SU-DHL-6 (cell line): ENCODE data around the gene AGO1.
"Not testable (repeated sequence)": the region's sequence is repeated elsewhere in the genome, so short reads cannot be mapped to it uniquely, and the experiment has no call there.

Experiments used
- H2AFZ ChIP-seq: fragments of 200-600 bp; sonication (generic); 2 replicates; pipeline ENCODE4 v1.6.1; 2014; ENCODE audit warnings: low read depth, mild to moderate bottlenecking, moderate library complexity, mixed read lengths, antibody characterized with exemption, low read length; ENCODE audit not compliant: severe bottlenecking
- H3F3A ChIP-seq: fragments of 200-600 bp; shearing (Covaris generic); 2 replicates; pipeline ENCODE4 v1.6.0; 2016; ENCODE audit warnings: antibody characterized with exemption, mild to moderate bottlenecking; ENCODE audit not compliant: insufficient read depth
- H3K27ac ChIP-seq: fragments of 200-600 bp; sonication (generic); 2 replicates; pipeline ENCODE4 v1.5.1; 2016; ENCODE audit warnings: low read depth, mild to moderate bottlenecking, low read length, moderate library complexity, mixed read lengths
- H3K27me3 ChIP-seq: fragments of 200-600 bp; sonication (generic), shearing (Covaris generic); 2 replicates; pipeline ENCODE4 v1.6.0; 2014; ENCODE audit warnings: mild to moderate bottlenecking, low read length
- H3K36me3 ChIP-seq: fragments of 200-600 bp; sonication (generic); 2 replicates; pipeline ENCODE4 v1.6.1; 2014; ENCODE audit warnings: mild to moderate bottlenecking, low read length, mixed read lengths
- H3K4me2 ChIP-seq: fragments of 300-600, 200-600 bp; shearing (Covaris generic), sonication (generic); 2 replicates; pipeline ENCODE4 v1.6.0; 2014; ENCODE audit warnings: low read length, low read depth, mild to moderate bottlenecking; ENCODE audit not compliant: poor library complexity, severe bottlenecking
- H3K4me3 ChIP-seq: fragments of 200-600 bp; sonication (generic); 2 replicates; pipeline ENCODE4 v1.5.1; 2014; ENCODE audit warnings: antibody characterized with exemption, low read length, mild to moderate bottlenecking, mixed read lengths; ENCODE audit not compliant: insufficient read depth, poor library complexity, severe bottlenecking
- H3K79me2 ChIP-seq: fragments of 200-600 bp; sonication (generic); 2 replicates; pipeline ENCODE4 v1.6.1; 2014; ENCODE audit warnings: mild to moderate bottlenecking, low read length, moderate library complexity; ENCODE audit not compliant: insufficient read depth
- H3K9ac ChIP-seq: fragments of 200-600 bp; sonication (generic); 2 replicates; pipeline ENCODE4 v1.7.0; 2014; ENCODE audit warnings: mild to moderate bottlenecking, low read length
- H3K9me2 ChIP-seq: fragments of 200-600 bp; sonication (generic); replicated peaks from 2 replicates; pipeline ENCODE4 v1.6.1; 2014; ENCODE audit warnings: low read length; ENCODE audit not compliant: insufficient read depth
- H3K9me3 ChIP-seq: fragments of 200-600 bp; sonication (generic); 2 replicates; pipeline ENCODE4 v1.6.1; 2014; ENCODE audit warnings: low read length, mixed read lengths; ENCODE audit not compliant: insufficient read depth
- H4K20me1 ChIP-seq: fragments of 200-600 bp; sonication (generic); 2 replicates; pipeline ENCODE4 v1.6.1; 2014; ENCODE audit warnings: low read depth, mild to moderate bottlenecking, antibody characterized with exemption, low read length, moderate library complexity, mixed read lengths
- CTCF ChIP-seq: fragments of 200-600 bp; sonication (generic); IDR thresholded peaks from one replicate; pipeline ENCODE4 v1.5.1; 2017; ENCODE audit warnings: antibody characterized with exemption, mild to moderate bottlenecking, low read length, moderate library complexity; ENCODE audit not compliant: insufficient read depth, poor library complexity, severe bottlenecking
- EZH2phosphoT487 ChIP-seq: fragments of 200-600 bp; sonication (generic), shearing (Covaris generic); conservative IDR thresholded peaks from 2 replicates; pipeline ENCODE4 v1.6.1; 2018; ENCODE audit warnings: mild to moderate bottlenecking, antibody characterized with exemption, low read length, moderate library complexity, mixed read lengths

The AGO1 gene

GRCh38 chr1:35968396-35968795 lies 85.4 kb downstream of the AGO1 start:
- H3F3A ChIP-seq, result peaks cover 13% of the 10 kb centered on the region
- H3K4me2 ChIP-seq, result no peak overlapping the region
- no peaks in the 10 kb centered on the region for H3K9me2 ChIP-seq
- no peaks in the 10 kb centered on the region for H4K20me1 ChIP-seq
- no peak for TF ChIP-seq EZH2phosphoT487
- TF ChIP-seq CTCF, result no peak
- no peaks in the 10 kb centered on the region for H3K9me3 ChIP-seq
- no peak overlapping the region for H3K9ac ChIP-seq
- H2AFZ ChIP-seq, result no peak overlapping the region
- H3K36me3 ChIP-seq, result peaks cover 28% of the 10 kb centered on the region; the same call in 1 of the 2 replicates
- H3K4me3 ChIP-seq, result no peak overlapping the region
- H3K27me3 ChIP-seq, result no peaks in the 10 kb centered on the region
- H3K27ac ChIP-seq, result no peak overlapping the region
- H3K79me2 ChIP-seq, result peaks cover 25% of the 10 kb centered on the region

- no peak overlapping the region for H3K4me2 ChIP-seq
- H3K79me2 ChIP-seq, result peaks cover 11% of the 10 kb centered on the region; the same call in 1 of the 2 replicates
- H2AFZ ChIP-seq, result no peak overlapping the region
- H3K36me3 ChIP-seq, result peaks cover 37% of the 10 kb centered on the region; the same call in 1 of the 2 replicates
- H3F3A ChIP-seq, result peaks cover 14% of the 10 kb centered on the region
- H3K9ac ChIP-seq, result no peak overlapping the region
- no peak for TF ChIP-seq EZH2phosphoT487
- TF ChIP-seq CTCF, result no peak
- H3K27ac ChIP-seq, result no peak overlapping the region
- H3K27me3 ChIP-seq, result no peaks in the 10 kb centered on the region
- no peaks in the 10 kb centered on the region for H4K20me1 ChIP-seq
- no peaks in the 10 kb centered on the region for H3K9me2 ChIP-seq
- no peaks in the 10 kb centered on the region for H3K9me3 ChIP-seq
- H3K4me3 ChIP-seq, result no peak overlapping the region
Measured at GRCh38 chr1:35971601-35972000, 88.6 kb downstream of the AGO1 start.

- H3K4me2 ChIP-seq, H3F3A ChIP-seq, H3K27ac ChIP-seq, H3K27me3 ChIP-seq, H3K9ac ChIP-seq, H4K20me1 ChIP-seq, H2AFZ ChIP-seq, H3K9me2 ChIP-seq, H3K4me3 ChIP-seq, H3K9me3 ChIP-seq: not testable (repeated sequence)
- H3K79me2 ChIP-seq, result peaks cover 11% of the 10 kb centered on the region; the same call in 1 of the 2 replicates
- peaks cover 39% of the 10 kb centered on the region; the same call in 1 of the 2 replicates for H3K36me3 ChIP-seq
Measured at GRCh38 chr1:35972631-35973030, 89.6 kb downstream of the AGO1 start.

- H3K27ac ChIP-seq, result no peak overlapping the region
- TF ChIP-seq EZH2phosphoT487 (no peak), CTCF (no peak)
- no peaks in the 10 kb centered on the region for H3K9me2 ChIP-seq
- H2AFZ ChIP-seq, result no peak overlapping the region
- H3K36me3 ChIP-seq, result peaks cover 37% of the 10 kb centered on the region
- H3K9ac ChIP-seq, result no peak overlapping the region
- no peak overlapping the region for H3K4me3 ChIP-seq
- H4K20me1 ChIP-seq, result no peaks in the 10 kb centered on the region
- no peaks in the 10 kb centered on the region for H3K79me2 ChIP-seq
- H3F3A ChIP-seq, result no peaks in the 10 kb centered on the region
- no peaks in the 10 kb centered on the region for H3K27me3 ChIP-seq
- no peaks in the 10 kb centered on the region for H3K9me3 ChIP-seq
- no peak overlapping the region for H3K4me2 ChIP-seq
Measured at GRCh38 chr1:35980090-35980489, 97.1 kb downstream of the AGO1 start.
